CD4-positive, alpha-beta T cell treated with Interleukin-15 for 4 hours (primary cell): ENCODE results near the gene MRPS21.

Experiments used
- DNase-seq: peaks from one replicate; pipeline ENCODE4 v3.0.0-alpha.2; 2020; ENCODE audit warnings: low spot score

The MRPS21 gene

DNA sequence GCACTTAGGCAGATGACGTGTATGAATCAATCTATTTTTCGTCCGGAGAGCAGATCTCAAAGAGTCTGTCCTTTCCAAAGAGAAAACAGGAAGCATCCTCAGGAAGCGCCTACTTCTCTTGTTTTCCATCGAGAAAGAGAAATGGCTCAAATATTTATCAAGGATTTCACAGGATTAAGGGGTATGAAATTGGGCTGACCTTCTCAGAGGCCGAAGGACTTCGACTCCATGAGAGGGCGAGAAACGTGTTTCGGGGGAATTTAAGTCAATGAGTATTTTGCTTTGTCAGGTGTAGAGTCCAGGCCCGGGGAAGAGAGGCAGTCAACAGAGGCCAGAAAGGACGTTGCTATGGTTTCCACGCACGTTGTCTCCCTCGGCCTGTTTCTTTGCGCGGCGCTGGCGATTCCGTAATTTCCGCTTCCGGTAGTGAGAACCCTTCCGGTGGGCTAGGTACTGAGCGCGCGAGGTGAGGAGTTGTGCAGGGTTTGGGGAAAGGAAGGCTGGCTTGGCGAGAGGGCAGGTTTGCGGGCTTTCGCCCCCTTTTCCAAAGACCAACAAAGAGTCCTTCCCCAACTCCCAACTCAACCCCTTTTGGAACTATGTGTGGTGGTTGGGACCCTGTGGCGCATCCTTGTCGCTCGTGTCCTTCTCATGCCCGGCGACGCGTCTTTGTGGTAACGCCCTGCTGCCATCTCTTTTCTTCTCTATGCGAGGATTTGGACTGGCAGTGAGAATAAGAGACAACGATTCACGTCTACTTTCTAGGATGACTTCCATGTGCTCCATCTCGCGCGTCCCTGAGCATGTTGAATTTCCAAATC is at the start of gene MRPS21:
Gene MRPS21, plus strand, starts transcription at position 429 of the 821 bp plus-strand sequence. CDS start 506 bp downstream, outside the sequence.
- DNase-seq = peak; percentile 88

DNA sequence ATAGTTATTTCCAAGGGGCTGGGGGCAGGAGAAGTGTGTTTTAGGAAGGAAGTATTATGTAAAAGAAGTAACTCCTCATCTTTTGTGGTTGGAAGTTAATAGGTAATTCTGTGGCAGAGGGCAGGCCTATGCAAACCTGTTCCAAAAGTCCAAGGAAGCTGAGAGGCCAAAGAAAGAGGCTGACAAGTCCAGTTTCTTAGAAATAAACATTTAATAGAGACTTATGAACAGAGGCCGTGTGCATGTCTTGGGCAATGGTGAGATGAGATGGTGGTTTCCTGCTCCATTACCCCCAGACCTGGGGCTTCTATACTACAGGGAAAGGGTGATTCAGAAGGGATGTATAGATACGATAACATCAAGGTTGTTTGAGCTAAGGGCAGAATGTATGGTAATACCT is 43.7 kb upstream of the MRPS21 start:
- DNase-seq = no peak

DNA sequence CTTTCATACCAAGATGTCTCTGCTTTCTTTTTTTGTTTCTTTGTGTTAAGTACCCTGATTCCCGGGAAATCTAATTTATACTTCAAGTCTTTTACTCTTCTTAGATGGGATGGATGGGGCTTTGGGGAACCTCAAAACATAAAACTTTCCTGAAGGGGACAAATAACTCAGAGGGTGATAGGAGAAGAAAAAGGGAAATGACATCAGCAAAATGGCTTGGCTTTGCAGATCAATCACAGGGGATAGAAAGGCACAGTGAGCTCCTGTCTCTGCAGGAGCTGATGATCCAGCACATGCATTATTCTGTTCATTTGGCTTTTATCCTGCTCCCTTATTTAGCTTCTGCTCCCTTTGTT is 37.5 kb upstream of the MRPS21 start:
- DNase-seq = no peak

DNA sequence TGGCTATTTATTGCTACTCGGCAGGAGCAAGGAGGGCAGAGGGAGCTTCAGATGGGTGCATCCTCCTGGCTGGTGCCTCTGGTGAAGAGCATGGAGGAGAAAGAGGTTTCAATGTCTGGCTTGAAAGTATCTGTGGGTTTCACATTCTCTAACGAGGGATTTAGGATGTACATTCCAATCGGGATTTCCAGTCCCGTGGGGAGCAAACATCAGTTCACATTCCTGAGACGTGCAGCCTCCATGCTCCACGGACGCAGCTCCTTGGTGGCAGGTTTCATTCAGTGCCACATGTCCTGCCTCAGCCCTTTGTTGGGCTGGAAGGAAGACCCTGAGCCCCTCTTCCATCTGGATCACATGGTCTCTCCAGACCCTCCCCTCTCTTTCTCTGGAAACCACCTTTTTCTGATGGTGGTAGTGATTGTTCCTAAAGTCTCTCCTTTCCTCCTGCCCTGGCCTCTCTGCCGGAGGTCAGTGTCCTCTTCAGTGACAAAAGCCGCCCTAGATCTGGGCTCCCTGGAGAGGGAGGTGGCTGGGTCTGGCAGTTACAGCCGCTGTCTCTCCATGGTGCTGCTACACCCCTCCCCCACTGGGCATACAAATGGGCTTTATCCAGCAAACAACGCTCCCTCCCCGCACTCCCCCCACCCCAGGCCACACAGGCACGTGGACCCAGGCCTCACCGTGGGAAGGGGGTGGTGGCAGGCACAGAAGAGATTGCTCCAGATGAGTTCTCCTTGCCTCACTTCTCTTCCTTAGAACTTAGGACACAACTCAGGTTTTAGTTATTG is 36.9 kb upstream of the MRPS21 start:
- DNase-seq = no peak

DNA sequence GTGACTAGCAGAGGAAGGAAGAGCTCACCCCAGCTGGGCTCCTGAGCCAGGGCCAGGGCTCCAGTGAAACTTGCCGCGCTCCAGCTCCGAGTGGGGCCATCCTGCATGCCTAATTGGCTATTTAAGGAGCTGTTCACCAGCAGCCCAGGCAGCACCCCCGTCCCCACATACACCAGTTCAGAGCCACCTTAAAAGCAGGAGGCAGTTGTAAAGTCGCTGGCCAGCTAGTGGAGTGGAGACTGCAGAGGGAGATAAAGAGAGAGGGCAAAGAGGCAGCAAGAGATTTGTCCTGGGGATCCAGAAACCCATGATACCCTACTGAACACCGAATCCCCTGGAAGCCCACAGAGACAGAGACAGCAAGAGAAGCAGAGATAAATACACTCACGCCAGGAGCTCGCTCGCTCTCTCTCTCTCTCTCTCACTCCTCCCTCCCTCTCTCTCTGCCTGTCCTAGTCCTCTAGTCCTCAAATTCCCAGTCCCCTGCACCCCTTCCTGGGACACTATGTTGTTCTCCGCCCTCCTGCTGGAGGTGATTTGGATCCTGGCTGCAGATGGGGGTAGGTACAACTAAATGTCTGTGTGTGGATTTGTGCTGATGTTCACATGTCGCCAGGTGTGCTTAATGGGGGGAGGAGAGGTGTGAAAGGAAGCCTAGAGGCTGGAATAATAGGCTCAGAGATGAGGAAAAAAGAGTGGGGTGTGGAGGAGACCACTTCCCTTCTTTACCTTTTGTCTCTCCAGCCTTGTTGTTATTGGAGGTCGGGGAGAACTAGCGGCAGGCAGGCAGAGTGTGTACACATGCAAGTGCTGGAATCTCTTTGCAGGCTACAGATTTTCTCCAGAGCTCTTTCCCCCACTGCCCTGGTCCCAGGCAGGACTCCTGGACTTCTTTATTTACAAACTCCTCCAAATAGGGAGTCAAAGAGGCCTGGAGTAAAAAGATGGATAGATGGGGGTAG is 35.8 kb upstream of the MRPS21 start, which contains the start of gene CA14:
Gene CA14, plus strand, starts transcription at position 151 of the 962 bp plus-strand sequence. Its CDS starts 355 bp downstream, at position 506.
- DNase-seq = no peak

DNA sequence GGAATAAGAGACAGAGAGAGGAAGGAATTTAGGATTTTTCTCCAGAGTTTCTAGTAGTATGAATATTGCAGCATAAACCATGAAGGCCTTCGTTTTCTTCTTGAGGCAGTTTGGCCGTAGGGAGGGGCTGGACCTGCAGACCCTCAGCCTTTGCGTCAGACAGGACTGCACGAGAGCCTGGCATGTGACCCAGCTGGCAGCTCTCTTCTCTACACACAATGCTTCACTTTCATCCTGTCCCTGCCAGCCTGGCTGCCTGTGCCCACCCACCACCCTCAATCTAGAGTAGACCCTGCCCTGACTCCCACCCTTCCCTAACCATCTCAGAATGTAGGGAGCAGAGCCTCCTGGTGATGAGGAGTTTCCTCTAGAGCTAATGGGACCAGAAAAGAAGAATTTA is 34.4 kb upstream of the MRPS21 start:
- DNase-seq = no peak

DNA sequence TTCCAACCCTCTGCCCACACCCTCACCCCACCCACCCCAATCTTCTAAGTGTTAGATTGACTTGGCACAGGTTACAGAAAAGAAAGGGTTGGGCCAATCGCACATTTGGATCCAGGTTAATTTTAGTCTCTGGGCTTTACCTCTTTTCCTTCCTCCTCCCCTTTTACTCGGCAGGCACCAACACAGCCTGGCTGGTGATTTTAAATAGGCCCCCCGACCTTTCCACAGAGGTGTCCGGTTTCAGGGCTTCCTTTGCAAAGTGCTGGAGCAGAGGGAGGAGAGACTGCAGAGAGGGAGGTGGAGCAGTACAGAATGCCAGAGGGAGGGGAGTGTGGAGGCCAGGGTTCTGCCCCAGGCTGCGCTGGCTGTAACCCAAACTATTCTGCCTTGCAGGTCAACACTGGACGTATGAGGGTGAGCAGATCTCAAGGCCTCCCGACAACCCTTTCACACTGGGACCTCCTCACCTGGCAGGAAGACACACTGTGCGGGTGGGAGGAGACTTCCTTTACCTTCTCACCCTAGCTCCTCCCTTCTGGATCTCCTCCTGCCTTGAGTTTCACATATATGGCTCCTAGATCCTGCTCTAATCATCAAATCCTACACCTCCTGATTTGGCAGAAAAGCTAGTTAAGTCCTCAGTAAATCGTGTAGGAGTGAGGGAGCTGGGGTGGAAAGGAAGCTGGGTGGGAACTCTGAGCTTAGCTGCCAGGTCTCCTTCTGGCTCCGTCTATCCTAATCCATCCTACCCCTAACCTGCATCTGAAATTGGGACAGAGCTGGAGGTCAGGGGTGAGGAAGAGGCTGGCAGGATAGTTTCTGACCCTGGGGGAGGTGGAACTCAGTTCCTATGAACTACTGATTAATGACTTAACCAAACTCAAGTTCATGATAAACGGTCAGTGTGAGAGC is 33.6 kb upstream of the MRPS21 start:
- no peak for DNase-seq

DNA sequence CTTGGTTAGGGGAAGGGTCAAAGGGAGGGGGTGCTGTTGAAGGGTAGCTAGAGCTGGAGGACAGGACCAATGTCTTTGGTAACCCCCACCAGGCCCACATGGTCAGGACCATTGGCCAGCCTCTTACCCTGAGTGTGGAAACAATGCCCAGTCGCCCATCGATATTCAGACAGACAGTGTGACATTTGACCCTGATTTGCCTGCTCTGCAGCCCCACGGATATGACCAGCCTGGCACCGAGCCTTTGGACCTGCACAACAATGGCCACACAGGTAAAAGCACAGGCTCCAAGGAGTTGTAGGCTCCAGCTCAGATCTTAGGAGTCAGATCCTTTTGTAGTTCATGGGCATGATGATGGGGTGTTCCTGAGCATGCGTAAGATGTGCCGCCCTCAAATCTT is 32.3 kb upstream of the MRPS21 start:
- no peak for DNase-seq

DNA sequence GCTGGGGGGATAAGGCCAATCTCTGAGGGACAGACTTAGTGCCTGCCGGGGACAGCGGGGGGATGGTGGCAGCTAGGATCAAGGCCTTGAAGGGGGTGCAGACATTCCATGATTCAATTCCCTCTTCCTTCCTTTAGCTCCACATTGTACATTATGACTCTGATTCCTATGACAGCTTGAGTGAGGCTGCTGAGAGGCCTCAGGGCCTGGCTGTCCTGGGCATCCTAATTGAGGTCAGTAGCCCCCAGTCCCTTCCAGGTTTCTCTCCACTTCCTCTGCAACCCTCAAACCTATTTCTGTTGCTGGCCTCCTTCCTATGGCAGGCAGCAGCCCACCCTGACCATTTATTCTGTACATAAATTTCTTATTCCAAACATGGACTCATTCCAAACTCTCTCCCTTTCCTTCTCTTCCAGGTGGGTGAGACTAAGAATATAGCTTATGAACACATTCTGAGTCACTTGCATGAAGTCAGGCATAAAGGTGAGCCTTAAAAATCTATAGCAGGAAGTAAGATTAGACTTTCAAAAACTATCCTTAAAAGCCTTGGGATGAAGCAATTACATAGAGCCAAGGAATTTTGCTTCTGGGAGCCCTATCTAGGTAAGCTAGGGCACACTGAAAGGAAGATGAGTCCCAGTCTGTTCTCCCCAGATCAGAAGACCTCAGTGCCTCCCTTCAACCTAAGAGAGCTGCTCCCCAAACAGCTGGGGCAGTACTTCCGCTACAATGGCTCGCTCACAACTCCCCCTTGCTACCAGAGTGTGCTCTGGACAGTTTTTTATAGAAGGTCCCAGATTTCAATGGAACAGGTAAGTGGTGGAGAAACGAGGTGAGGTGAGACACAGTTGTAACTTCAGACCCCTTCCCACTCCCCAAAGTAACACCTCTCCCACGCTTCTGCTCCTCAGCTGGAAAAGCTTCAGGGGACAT is 31.0 kb upstream of the MRPS21 start:
- no peak for DNase-seq

DNA sequence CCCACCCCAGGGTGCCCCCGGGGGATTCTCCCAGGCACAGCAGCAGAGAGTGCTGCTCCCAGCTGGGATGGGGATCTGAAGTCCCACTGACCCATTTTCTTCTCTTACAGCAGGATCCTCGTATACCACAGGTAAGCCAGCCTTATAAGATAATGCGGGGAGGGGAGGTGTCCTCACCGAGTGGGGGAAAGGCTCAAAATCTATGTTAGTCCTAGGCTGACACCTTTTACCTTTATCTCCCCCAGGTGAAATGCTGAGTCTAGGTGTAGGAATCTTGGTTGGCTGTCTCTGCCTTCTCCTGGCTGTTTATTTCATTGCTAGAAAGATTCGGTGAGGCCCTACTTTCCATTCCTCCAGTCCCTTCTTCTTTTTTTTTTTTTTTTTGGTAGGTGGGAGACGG is 30.1 kb upstream of the MRPS21 start:
- DNase-seq = no peak

DNA sequence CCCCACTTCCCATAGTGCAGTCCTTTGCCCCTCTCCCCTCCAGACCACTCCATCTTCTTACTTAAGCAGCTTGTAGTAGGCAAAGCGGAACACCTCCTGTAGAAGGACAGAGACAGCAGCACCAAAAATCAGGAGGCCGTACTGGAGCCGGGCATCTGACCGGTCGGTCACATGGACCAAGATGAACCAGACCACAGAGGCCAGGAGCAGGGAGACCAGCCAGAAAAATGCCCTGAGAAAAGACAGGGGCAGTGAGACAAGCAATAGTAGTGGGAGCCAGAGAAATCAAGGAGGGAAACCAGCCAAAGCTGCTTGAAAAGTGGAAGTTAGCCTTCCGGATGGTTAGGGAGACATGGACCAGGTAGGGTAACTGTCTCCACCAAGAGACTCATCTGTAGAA is 25.8 kb upstream of the MRPS21 start:
- no peak for DNase-seq

DNA sequence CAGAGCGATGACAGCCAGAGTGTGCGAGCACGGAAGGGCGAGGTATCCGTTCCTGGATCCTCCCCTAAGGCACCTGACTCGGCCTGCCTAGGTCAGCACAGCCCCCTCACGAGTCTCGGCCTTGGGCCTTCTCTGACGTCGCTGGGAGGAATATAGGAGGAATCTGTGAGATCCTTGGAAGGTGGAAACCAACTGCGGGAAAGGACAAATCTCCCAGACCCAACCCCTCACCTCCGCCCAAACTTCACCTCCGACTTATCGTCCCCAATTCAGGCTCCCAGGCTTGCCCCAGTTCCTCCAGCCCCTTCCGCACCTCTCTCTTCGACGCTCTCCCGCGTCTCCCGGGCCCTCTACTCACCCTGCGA is 25.3 kb upstream of the MRPS21 start:
- peak; percentile 42 for DNase-seq

DNA sequence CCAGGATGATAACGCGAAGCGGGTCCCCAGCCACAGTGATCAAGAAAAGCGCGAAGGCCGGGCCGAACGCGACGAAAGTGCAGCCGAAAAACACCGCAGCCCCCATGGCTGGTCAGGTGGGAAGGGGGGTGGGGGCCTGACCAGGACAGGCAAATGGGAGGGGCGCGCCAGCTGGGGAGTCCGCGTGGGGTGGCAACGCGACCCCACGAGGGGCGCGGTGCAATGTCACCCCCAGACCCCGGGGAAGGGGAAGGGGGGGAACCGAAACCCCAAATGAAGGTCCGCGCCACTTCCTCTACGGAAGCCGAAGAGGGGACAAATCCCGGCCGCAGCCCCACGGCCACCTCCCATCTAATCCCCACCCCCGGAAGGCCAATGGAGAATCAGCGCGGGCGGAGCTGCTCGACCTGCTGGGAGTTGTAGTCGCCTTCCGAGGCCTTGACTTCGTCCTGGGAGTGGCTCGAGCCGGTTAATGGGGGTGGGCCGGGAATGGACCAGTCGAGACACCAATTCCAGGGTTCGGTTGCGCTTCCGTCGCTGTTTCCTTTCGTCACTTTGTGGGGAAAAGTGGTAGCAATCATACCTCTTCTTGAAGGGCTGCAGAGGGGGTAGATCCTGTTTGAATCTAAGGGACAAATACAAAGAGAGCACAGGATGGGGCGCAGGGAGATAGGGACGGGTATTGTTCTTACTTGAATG is 24.8 kb upstream of the MRPS21 start, which contains the start of gene APH1A:
Gene APH1A, minus strand, starts transcription at position 312 of the 699 bp plus-strand sequence. Its CDS starts 206 bp downstream, at position 106.
- peak; percentile 95 for DNase-seq

DNA sequence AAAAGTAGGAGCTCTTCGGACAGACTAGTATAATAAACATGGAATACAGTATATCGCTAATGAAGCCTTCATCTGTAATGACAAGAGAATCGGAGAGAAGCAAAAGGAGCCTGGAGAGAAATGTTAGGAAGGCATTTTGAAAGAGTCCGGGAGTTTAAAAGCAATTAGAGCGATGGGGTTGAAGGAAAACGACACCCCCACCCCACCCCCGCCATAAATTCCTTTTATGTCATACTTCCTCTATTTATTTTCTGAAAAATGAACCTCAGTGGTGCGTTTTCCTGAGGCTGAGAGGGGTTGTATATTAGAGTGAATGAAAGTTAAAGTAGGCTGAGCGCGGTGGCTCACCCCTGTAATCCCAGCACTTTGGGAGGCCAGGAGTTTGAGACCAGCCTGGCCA is 24.2 kb upstream of the MRPS21 start:
- DNase-seq = no peak

DNA sequence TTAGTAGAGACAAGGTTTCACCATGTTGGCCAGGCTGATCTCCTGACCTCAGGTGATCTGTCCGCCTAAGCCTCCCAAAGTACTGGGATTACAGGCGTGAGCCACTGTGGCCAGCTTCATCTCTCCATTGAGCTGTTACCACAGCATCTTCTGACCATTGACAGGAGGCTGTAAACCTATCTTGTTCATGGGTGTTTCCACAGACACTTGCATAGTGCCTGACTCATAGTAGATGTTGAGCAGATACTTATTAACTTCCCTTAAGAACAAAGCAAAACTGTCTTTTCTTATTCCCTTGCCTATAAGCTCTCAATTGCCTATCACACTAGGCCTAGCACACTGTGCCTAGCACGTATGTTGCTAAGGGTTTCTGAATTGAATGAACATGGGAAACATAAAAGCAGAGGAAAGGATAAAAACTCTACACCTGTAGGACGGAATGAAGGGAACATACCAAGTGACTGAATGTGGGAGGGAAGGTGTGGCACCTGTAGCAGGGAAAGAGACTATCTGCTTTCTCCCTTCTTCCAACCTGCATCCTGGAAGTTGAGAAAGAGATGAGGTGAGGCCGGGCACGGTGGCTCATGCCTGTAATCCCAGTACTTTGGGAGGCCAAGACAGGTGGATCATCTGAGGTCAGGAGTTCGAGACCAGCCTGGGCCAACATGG is 22.2 kb upstream of the MRPS21 start:
- no peak for DNase-seq

DNA sequence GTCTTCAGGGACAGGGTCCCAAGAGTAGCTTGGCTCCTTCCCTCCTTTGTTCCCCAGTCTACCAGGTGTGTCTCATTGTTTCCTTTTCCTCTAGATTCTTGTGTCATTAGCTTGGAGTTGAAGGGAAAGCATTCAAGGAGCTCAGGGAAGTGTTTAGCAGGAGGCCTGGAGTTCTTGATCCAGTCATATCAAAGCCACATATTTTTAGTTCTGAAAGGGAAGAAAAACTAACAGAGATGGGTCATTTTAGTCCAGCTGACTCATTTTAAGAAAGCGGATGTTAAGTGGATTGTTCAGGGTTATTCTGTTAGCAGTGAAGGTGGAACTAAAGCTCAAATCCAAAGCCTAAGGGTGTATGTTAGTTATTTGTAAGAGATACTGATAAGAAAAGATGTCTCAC is 20.4 kb upstream of the MRPS21 start:
- no peak for DNase-seq

DNA sequence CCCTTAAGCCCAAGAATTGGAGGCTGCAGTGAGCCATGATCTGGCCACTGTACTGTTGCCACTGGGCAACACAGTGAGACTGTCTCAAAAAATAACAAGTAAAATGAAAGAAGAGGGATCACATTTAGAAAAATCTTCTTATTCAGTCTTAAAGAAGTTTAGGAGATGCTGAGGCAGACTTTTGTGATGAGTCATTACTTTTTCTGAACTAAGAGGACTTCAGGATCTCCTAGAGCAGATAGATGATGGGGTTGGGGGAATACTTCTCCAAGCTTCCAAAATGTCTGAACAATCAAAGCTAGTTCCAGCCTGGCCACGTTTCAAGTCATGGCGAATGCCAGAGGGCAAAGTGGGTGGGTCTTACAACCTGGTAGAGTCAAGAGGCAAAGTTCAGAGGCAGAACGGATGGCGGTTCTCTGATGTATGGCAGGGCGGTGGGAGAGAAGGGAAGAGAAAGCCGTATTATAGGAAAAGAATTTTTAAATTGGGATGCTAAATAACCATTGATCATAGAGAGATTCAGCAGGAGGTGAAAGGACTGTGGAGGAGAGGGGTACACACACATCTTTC is 13.4 kb upstream of the MRPS21 start:
- DNase-seq = no peak

DNA sequence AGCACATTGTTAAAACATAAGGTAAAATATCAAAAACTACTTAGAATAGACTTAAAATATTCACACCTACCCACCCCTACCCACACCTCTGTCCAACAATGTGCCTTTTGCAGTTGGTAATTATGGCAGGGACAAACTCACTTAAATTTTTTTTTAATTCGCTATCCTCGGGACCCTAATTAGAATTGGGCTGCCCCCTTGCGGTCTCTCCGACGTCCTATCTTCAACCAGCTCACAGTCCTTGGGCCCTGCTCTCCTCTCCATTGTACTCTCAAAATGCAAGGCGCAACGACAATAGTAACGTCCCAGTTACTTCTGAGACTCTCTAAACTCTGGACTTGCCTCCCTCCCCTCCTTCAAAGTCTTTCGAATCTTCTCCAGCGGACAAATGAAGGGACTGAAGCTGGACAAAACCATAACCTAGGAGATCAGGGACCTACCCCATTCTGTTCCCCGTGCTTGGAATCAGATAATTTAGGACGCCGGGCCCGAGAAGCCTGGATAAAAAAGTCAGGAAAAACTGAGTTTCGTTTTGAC is 12.4 kb upstream of the MRPS21 start:
- peak; percentile 65 for DNase-seq
